ENCODE data around the gene SEPSECS. TPM values are rescaled to one million over a fixed set of nuclear protein-coding genes. Genes with fewer than 3 reads are reported as not detected.

Gene SEPSECS
- total and polyA plus RNA-seq, 2 of the 8 experiments (the other 6 are each of a cell fraction or from before 2014, with no cell fraction given) = 1.9 to 4.1 TPM

DNA sequence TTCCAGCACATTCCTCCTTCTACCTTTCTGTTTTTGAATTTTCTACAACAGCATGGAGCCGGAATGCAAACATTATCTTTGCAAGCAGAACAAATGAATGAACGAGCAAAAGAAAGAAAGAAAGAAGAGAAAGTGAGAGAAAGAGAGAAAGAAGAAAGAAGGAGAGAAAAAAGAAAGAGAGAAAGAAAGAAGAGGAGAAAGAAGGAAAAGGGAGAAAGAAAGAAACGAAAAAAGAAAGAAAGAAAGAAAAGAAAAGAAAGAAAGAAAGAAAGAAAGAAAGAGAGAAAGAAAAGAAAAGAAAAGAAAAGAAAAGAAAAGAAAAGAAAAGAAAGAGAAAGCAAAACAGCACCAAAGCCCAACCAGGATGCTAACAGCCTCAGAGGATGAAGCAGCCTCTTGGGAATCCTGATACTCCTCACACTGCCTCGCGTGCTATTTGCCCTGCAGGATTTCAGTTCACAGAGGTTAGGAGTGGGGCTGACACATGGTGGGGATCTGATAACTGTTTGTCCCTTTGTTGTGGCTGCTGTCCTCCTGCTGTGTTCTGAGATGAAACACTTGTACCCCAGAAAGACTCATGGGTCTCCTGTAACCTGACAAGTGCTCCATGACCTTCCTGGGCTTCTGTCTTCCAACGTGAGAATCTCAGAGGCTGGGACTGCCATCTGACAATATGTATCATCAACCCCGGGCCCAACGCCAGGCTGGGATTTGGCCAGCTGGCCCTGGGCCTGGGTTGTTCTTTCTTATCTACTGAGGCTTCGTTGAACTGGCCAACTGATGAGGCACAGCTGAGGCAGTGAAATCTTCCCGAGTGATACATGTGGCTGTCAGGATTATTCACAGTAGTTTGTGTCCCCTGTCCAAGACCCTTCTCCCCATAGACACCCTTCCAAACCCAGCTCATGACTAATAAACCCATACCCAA, 61.0 kb downstream of the SEPSECS start:
- no peaks in the 10 kb centered on the region for H3K79me2 ChIP-seq (ENCODE audit: control insufficient read depth in 1 of 2, insufficient read depth in 2 of 2, low read length in 2 of 2)
- no peak for DNase-seq (ENCODE audit: low read depth in 1 of 2, low spot score in 2 of 2)
- POLR2A ChIA-PET (ENCODE audit: partially characterized antibody) = no interaction called here

More for the DNA sequence above, 61.0 kb downstream of the SEPSECS start:
- H3K56ac ChIP-seq (replicated peaks; ENCODE audit: insufficient read length, low read depth, low read length) = no peak overlapping the region
- H4K91ac ChIP-seq (replicated peaks; ENCODE audit: insufficient read length, low read length) = no peak overlapping the region
- H3K27me3 ChIP-seq (replicated peaks in 1 of 4; ENCODE audit: control insufficient read depth in 3 of 4, extremely low read depth in 1 of 4, insufficient read depth in 3 of 4, low read length in 3 of 4) = no peaks in the 10 kb centered on the region
- H2BK120ac ChIP-seq (replicated peaks; ENCODE audit: low read depth, low read length) = no peak overlapping the region
- H3K27ac ChIP-seq (ENCODE audit: low read depth, low read length) = no peak overlapping the region
- H3K23me2 ChIP-seq (ENCODE audit: low read depth, low read length) = no peaks in the 10 kb centered on the region; the same call in 1 of the 2 replicates
- H2AK5ac ChIP-seq (ENCODE audit: low read depth, low read length) = no peak overlapping the region
- no peak overlapping the region for H2BK12ac ChIP-seq (ENCODE audit: low read depth, low read length)
- no peak overlapping the region for H3K4me2 ChIP-seq (ENCODE audit: insufficient read depth in 1 of 2, low read depth in 2 of 2, low read length in 2 of 2)
- no peak overlapping the region for H2BK15ac ChIP-seq (ENCODE audit: low read length)
- H3K4me1 ChIP-seq (replicated peaks in 1 of 4; ENCODE audit: control insufficient read depth in 3 of 4, insufficient read depth in 4 of 4, low read length in 3 of 4) = peaks cover 0 to 3% (median 0%) of the 10 kb centered on the region in 4 experiments; a peak in 2 of 7 replicates
- H4K5ac ChIP-seq (ENCODE audit: insufficient read length, low read depth, low read length) = no peak overlapping the region
- H3K79me1 ChIP-seq (ENCODE audit: low read depth, low read length) = no peaks in the 10 kb centered on the region
- no peaks in the 10 kb centered on the region; a peak in 1 of 4 replicates for H3K9me3 ChIP-seq (ENCODE audit: insufficient read depth in 2 of 2, low read depth in 1 of 2, low read length in 1 of 2)
- no peak overlapping the region for H3K4ac ChIP-seq (replicated peaks; ENCODE audit: insufficient read length, low read depth, low read length)
- no peak overlapping the region for H2AFZ ChIP-seq (ENCODE audit: low read length)
- H3K14ac ChIP-seq (ENCODE audit: insufficient read length) = no peak overlapping the region
- no peak overlapping the region for H2BK5ac ChIP-seq (ENCODE audit: low read depth, low read length)
- no peak overlapping the region; the same call in 1 of the 2 replicates for H2BK20ac ChIP-seq (ENCODE audit: low read length)
- no peak overlapping the region for H3K4me3 ChIP-seq (ENCODE audit: extremely low read depth in 1 of 4, insufficient read depth in 2 of 4, low read depth in 3 of 4, low read length in 4 of 4)
- no peak for FAIRE-seq
- H3K36me3 ChIP-seq (ENCODE audit: control insufficient read depth in 2 of 4, insufficient read depth in 4 of 4, low read length in 3 of 4) = no peaks in the 10 kb centered on the region
- CTCF ChIA-PET (ENCODE audit: partially characterized antibody) = interaction anchor here (0.9 to 1.3 kb wide), 5 partner anchors 9 to 341 kb away, joined by 3 read pairs; no protein-coding TSS in a partner anchor
- H4K20me1 ChIP-seq (replicated peaks in 1 of 2; ENCODE audit: control insufficient read depth in 1 of 2, insufficient read depth in 2 of 2, low read length in 2 of 2) = no peaks in the 10 kb centered on the region
- no peak for TF ChIP-seq CHD2 (IDR thresholded peaks at IDR 0.05; ENCODE audit: low read length)
- no peak for TF ChIP-seq SAP30 (IDR thresholded peaks at IDR 0.05; ENCODE audit: insufficient read depth, insufficient replicate concordance, low read length)
- no peak for TF ChIP-seq EGR1 (IDR thresholded peaks at IDR 0.05; ENCODE audit: borderline replicate concordance, low read depth, low read length)
- no peak for TF ChIP-seq POLR2A (IDR thresholded peaks at IDR 0.05; ENCODE audit: control extremely low read depth in 1 of 2, low read depth in 2 of 2, low read length in 2 of 2)
- no peak for TF ChIP-seq SP2 (IDR thresholded peaks at IDR 0.05; ENCODE audit: low read length)
- no peak for TF ChIP-seq RXRA (IDR thresholded peaks at IDR 0.05; ENCODE audit: insufficient read depth, low read depth, low read length)
- TF ChIP-seq CBX8 (IDR thresholded peaks at IDR 0.05; ENCODE audit: borderline replicate concordance, low read depth, low read length) = no peak
- no peak for TF ChIP-seq PHF8 (conservative IDR thresholded peaks at IDR 0.05; ENCODE audit: low read depth, low read length)
- no peak for TF ChIP-seq JUND (IDR thresholded peaks at IDR 0.05; ENCODE audit: low read length)
- TF ChIP-seq EZH2 (IDR thresholded peaks at IDR 0.05; ENCODE audit: low read depth, low read length, severe bottlenecking) = no peak
- TF ChIP-seq, protein P1, sequence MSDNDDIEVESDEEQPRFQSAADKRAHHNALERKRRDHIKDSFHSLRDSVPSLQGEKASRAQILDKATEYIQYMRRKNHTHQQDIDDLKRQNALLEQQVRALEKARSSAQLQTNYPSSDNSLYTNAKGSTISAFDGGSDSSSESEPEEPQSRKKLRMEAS (IDR thresholded peaks at IDR 0.05) = no peak
- no peak overlapping the region for H3K18ac ChIP-seq (ENCODE audit: extremely low read depth, low read length)
- H3K23ac ChIP-seq (ENCODE audit: insufficient read length) = no peak overlapping the region
- H3K9ac ChIP-seq (replicated peaks in 1 of 4; ENCODE audit: extremely low read depth in 1 of 4, low read depth in 3 of 4, low read length in 3 of 4) = no peak overlapping the region
- no peak overlapping the region for H4K8ac ChIP-seq (ENCODE audit: extremely low read depth, insufficient read depth, low read length)
- WGBS, 2 experiments (ENCODE audit: extremely low coverage in 1 of 2, insufficient coverage in 1 of 2, insufficient read length in 1 of 2, insufficient replicate concordance in 2 of 2, low coverage in 1 of 2, low lambda C conversion rate in 2 of 2, missing lambda C conversion rate in 1 of 2) = 87% methylated on average over 10 of the region's 10 CpGs; no CpG with 5 or more reads in 1 of the 2 experiments

Measured in H1 (cell line).